Endothelial cell of umbilical vein (primary cell): ENCODE data around the gene VPREB1.
"Not testable (repeated sequence)": the region's sequence is repeated elsewhere in the genome, so short reads cannot be mapped to it uniquely, and the experiment has no call there.

Experiments used
- EZH2 ChIP-seq: IDR thresholded peaks from 2 replicates; pipeline ENCODE4 v1.6.1; 2012; ENCODE audit warnings: borderline replicate concordance, low read depth, mild to moderate bottlenecking, moderate library complexity, low read length, inconsistent platforms; ENCODE audit not compliant: severe bottlenecking
- GATA2 ChIP-seq: IDR thresholded peaks from 2 replicates; pipeline ENCODE4 v1.7.0; 2011; ENCODE audit warnings: low read depth, mild to moderate bottlenecking, moderate library complexity, mixed read lengths, low read length; ENCODE audit not compliant: insufficient read length, insufficient read depth
- MYC ChIP-seq: IDR thresholded peaks from one replicate; pipeline ENCODE4 v1.6.1; 2011; ENCODE audit warnings: mild to moderate bottlenecking, low read depth, low read length
- POLR2A ChIP-seq: IDR thresholded peaks from 2 replicates; pipeline ENCODE4 v1.6.1; 2012; ENCODE audit warnings: low read depth, mild to moderate bottlenecking, control low read depth, low read length
- POLR2AphosphoS5 ChIP-seq: IDR thresholded peaks from 2 replicates; pipeline ENCODE4 v1.6.1; 2012; ENCODE audit warnings: low read depth, mild to moderate bottlenecking, control low read depth, low read length, moderate library complexity; ENCODE audit not compliant: insufficient read depth
- TF ChIP-seq, protein P1 (sequence below), 2 donors: IDR thresholded peaks; 1 replicate in 1 of 2; 2 replicates in 1 of 2; pipeline ENCODE4 v1.5.1; 2011; ENCODE audit warnings: low read length in 2 of 2, mild to moderate bottlenecking in 2 of 2, moderate library complexity in 2 of 2, control low read depth in 1 of 2, inconsistent platforms in 1 of 2, low read depth in 1 of 2; ENCODE audit not compliant: insufficient read depth in 1 of 2; ENCODE audit errors: extremely low read depth in 1 of 2
- TF ChIP-seq, protein P2 (sequence below): IDR thresholded peaks from 2 replicates; pipeline ENCODE4 v1.6.1; 2011; ENCODE audit not compliant: insufficient read depth, insufficient read length

DNA sequence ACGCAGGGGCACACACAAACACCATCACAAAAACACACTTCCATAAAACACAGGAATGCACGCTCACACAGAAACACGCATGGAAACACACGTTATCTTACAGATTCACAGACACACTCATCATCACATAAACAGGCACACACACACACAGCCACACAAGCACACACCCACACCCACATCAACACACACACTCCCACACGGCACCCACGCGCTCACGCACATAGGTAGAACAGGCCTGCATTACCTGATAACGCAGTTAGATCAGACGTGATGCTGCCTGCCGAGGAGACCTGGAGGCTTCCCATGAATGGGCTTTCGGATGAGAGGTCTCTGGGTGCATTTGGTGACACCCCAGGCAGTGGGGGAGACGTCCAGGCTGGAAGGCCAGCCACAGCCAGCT, 11.5 kb downstream of the VPREB1 start:
- not testable (repeated sequence) for TF ChIP-seq EZH2, POLR2AphosphoS5, POLR2A, MYC, GATA2
- TF ChIP-seq, protein P1, sequence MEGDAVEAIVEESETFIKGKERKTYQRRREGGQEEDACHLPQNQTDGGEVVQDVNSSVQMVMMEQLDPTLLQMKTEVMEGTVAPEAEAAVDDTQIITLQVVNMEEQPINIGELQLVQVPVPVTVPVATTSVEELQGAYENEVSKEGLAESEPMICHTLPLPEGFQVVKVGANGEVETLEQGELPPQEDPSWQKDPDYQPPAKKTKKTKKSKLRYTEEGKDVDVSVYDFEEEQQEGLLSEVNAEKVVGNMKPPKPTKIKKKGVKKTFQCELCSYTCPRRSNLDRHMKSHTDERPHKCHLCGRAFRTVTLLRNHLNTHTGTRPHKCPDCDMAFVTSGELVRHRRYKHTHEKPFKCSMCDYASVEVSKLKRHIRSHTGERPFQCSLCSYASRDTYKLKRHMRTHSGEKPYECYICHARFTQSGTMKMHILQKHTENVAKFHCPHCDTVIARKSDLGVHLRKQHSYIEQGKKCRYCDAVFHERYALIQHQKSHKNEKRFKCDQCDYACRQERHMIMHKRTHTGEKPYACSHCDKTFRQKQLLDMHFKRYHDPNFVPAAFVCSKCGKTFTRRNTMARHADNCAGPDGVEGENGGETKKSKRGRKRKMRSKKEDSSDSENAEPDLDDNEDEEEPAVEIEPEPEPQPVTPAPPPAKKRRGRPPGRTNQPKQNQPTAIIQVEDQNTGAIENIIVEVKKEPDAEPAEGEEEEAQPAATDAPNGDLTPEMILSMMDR (IDR thresholded peaks at IDR 0.05; ENCODE audit: extremely low read depth in 1 of 2, insufficient read depth in 1 of 2, low read depth in 1 of 2, low read length in 2 of 2): not testable (repeated sequence)
- TF ChIP-seq, protein P2, sequence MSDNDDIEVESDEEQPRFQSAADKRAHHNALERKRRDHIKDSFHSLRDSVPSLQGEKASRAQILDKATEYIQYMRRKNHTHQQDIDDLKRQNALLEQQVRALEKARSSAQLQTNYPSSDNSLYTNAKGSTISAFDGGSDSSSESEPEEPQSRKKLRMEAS: not testable (repeated sequence)
